ENCODE data around the gene RPN2.

The RPN2 gene

GRCh38 chr20:37202267-37202943 is 23.3 kb downstream of the RPN2 start:
- no peaks in the 10 kb centered on the region for H3K4me1 ChIP-seq (ENCODE audit: control insufficient read depth, insufficient read depth, low read length)
- no peak overlapping the region for H3K4me3 ChIP-seq (ENCODE audit: low read length)
- peaks cover 23% of the 10 kb centered on the region for H3K36me3 ChIP-seq (ENCODE audit: control insufficient read depth, insufficient read depth, low read length)
- H3K9ac ChIP-seq (ENCODE audit: low read length) = no peak overlapping the region
- no peaks in the 10 kb centered on the region for H3K9me3 ChIP-seq (ENCODE audit: control insufficient read depth, low read length)
- H3K27me3 ChIP-seq (ENCODE audit: control insufficient read depth, insufficient read depth, low read length) = no peaks in the 10 kb centered on the region

GRCh38 chr20:37204056-37204455 is 24.9 kb downstream of the RPN2 start:
- H3K9ac ChIP-seq (ENCODE audit: low read length) = no peak overlapping the region
- H3K36me3 ChIP-seq (ENCODE audit: control insufficient read depth, insufficient read depth, low read length) = peaks cover 28% of the 10 kb centered on the region
- H3K9me3 ChIP-seq (ENCODE audit: control insufficient read depth, low read length) = no peaks in the 10 kb centered on the region
- H3K4me3 ChIP-seq (ENCODE audit: low read length) = no peak overlapping the region
- H3K27me3 ChIP-seq (ENCODE audit: control insufficient read depth, insufficient read depth, low read length) = no peaks in the 10 kb centered on the region
- no peaks in the 10 kb centered on the region for H3K4me1 ChIP-seq (ENCODE audit: control insufficient read depth, insufficient read depth, low read length)

- H3K4me1 ChIP-seq (ENCODE audit: control insufficient read depth, insufficient read depth, low read length) = no peaks in the 10 kb centered on the region
- H3K9ac ChIP-seq (ENCODE audit: low read length) = no peak overlapping the region
- no peaks in the 10 kb centered on the region for H3K9me3 ChIP-seq (ENCODE audit: control insufficient read depth, low read length)
- no peaks in the 10 kb centered on the region for H3K27me3 ChIP-seq (ENCODE audit: control insufficient read depth, insufficient read depth, low read length)
- H3K36me3 ChIP-seq (ENCODE audit: control insufficient read depth, insufficient read depth, low read length) = peaks cover 25% of the 10 kb centered on the region
- H3K4me3 ChIP-seq (ENCODE audit: low read length) = no peak overlapping the region
Measured at GRCh38 chr20:37205130-37205529, 26.0 kb downstream of the RPN2 start.

- no peaks in the 10 kb centered on the region for H3K9me3 ChIP-seq (ENCODE audit: control insufficient read depth, low read length)
- H3K4me1 ChIP-seq (ENCODE audit: control insufficient read depth, insufficient read depth, low read length) = no peaks in the 10 kb centered on the region
- H3K27me3 ChIP-seq (ENCODE audit: control insufficient read depth, insufficient read depth, low read length) = no peaks in the 10 kb centered on the region
- no peak overlapping the region for H3K9ac ChIP-seq (ENCODE audit: low read length)
- peaks cover 25% of the 10 kb centered on the region for H3K36me3 ChIP-seq (ENCODE audit: control insufficient read depth, insufficient read depth, low read length)
- H3K4me3 ChIP-seq (ENCODE audit: low read length) = no peak overlapping the region
Measured at GRCh38 chr20:37205794-37206193, 26.7 kb downstream of the RPN2 start.

- H3K36me3 ChIP-seq (ENCODE audit: control insufficient read depth, insufficient read depth, low read length) = peaks cover 25% of the 10 kb centered on the region
Measured at GRCh38 chr20:37207171-37207570, 28.0 kb downstream of the RPN2 start.

GRCh38 chr20:37209193-37209592 is 30.1 kb downstream of the RPN2 start:
- Histone ChIP-seq H3K4me1 (ENCODE audit: control insufficient read depth, insufficient read depth, low read length) (no peaks in the 10 kb centered on the region), H3K9me3 (ENCODE audit: control insufficient read depth, low read length) (no peaks in the 10 kb centered on the region), H3K36me3 (ENCODE audit: control insufficient read depth, insufficient read depth, low read length) (peaks cover 23% of the 10 kb centered on the region), H3K9ac (ENCODE audit: low read length) (no peak overlapping the region), H3K4me3 (ENCODE audit: low read length) (no peak overlapping the region), H3K27me3 (ENCODE audit: control insufficient read depth, insufficient read depth, low read length) (no peaks in the 10 kb centered on the region)

More at GRCh38 chr20:37207171-37207570, 28.0 kb downstream of the RPN2 start:
- H3K9ac ChIP-seq (ENCODE audit: low read length) = no peak overlapping the region
- no peaks in the 10 kb centered on the region for H3K4me1 ChIP-seq (ENCODE audit: control insufficient read depth, insufficient read depth, low read length)
- H3K27me3 ChIP-seq (ENCODE audit: control insufficient read depth, insufficient read depth, low read length) = no peaks in the 10 kb centered on the region
- H3K9me3 ChIP-seq (ENCODE audit: control insufficient read depth, low read length) = no peaks in the 10 kb centered on the region
- H3K4me3 ChIP-seq (ENCODE audit: low read length) = no peak overlapping the region

GRCh38 chr20:37209661-37210314 is 30.7 kb downstream of the RPN2 start:
- Histone ChIP-seq H3K9me3 (ENCODE audit: control insufficient read depth, low read length) (no peaks in the 10 kb centered on the region), H3K4me3 (ENCODE audit: low read length) (no peak overlapping the region), H3K9ac (ENCODE audit: low read length) (no peak overlapping the region), H3K4me1 (ENCODE audit: control insufficient read depth, insufficient read depth, low read length) (no peaks in the 10 kb centered on the region), H3K36me3 (ENCODE audit: control insufficient read depth, insufficient read depth, low read length) (peaks cover 17% of the 10 kb centered on the region), H3K27me3 (ENCODE audit: control insufficient read depth, insufficient read depth, low read length) (no peaks in the 10 kb centered on the region)

GRCh38 chr20:37218441-37218840 is 39.3 kb downstream of the RPN2 start:
- H3K4me3 ChIP-seq (ENCODE audit: low read length) = no peak overlapping the region
- H3K36me3 ChIP-seq (ENCODE audit: control insufficient read depth, insufficient read depth, low read length) = no peaks in the 10 kb centered on the region
- H3K4me1 ChIP-seq (ENCODE audit: control insufficient read depth, insufficient read depth, low read length) = no peaks in the 10 kb centered on the region
- H3K27me3 ChIP-seq (ENCODE audit: control insufficient read depth, insufficient read depth, low read length) = no peaks in the 10 kb centered on the region
- H3K9ac ChIP-seq (ENCODE audit: low read length) = no peak overlapping the region
- no peaks in the 10 kb centered on the region for H3K9me3 ChIP-seq (ENCODE audit: control insufficient read depth, low read length)

- Histone ChIP-seq H3K4me3 (ENCODE audit: low read length) (no peak overlapping the region), H3K27me3 (ENCODE audit: control insufficient read depth, insufficient read depth, low read length) (no peaks in the 10 kb centered on the region), H3K4me1 (ENCODE audit: control insufficient read depth, insufficient read depth, low read length) (no peaks in the 10 kb centered on the region), H3K9ac (ENCODE audit: low read length) (no peak overlapping the region), H3K9me3 (ENCODE audit: control insufficient read depth, low read length) (no peaks in the 10 kb centered on the region), H3K36me3 (ENCODE audit: control insufficient read depth, insufficient read depth, low read length) (no peaks in the 10 kb centered on the region)
Measured at GRCh38 chr20:37218976-37219375, 39.8 kb downstream of the RPN2 start.

- H3K9me3 ChIP-seq (ENCODE audit: control insufficient read depth, low read length) = no peaks in the 10 kb centered on the region
- no peak overlapping the region for H3K9ac ChIP-seq (ENCODE audit: low read length)
- H3K4me3 ChIP-seq (ENCODE audit: low read length) = no peak overlapping the region
- no peaks in the 10 kb centered on the region for H3K4me1 ChIP-seq (ENCODE audit: control insufficient read depth, insufficient read depth, low read length)
- no peaks in the 10 kb centered on the region for H3K27me3 ChIP-seq (ENCODE audit: control insufficient read depth, insufficient read depth, low read length)
- peaks cover 7% of the 10 kb centered on the region for H3K36me3 ChIP-seq (ENCODE audit: control insufficient read depth, insufficient read depth, low read length)
Measured at GRCh38 chr20:37219751-37220668, 40.9 kb downstream of the RPN2 start.

- peaks cover 12% of the 10 kb centered on the region for H3K36me3 ChIP-seq (ENCODE audit: control insufficient read depth, insufficient read depth, low read length)
- H3K4me3 ChIP-seq (ENCODE audit: low read length) = no peak overlapping the region
- no peak overlapping the region for H3K9ac ChIP-seq (ENCODE audit: low read length)
- H3K4me1 ChIP-seq (ENCODE audit: control insufficient read depth, insufficient read depth, low read length) = no peaks in the 10 kb centered on the region
- H3K9me3 ChIP-seq (ENCODE audit: control insufficient read depth, low read length) = no peaks in the 10 kb centered on the region
- no peaks in the 10 kb centered on the region for H3K27me3 ChIP-seq (ENCODE audit: control insufficient read depth, insufficient read depth, low read length)
Measured at GRCh38 chr20:37220731-37221130, 41.6 kb downstream of the RPN2 start.

- H3K9me3 ChIP-seq (ENCODE audit: control insufficient read depth, low read length) = no peaks in the 10 kb centered on the region
- H3K9ac ChIP-seq (ENCODE audit: low read length) = no peak overlapping the region
- peaks cover 16% of the 10 kb centered on the region for H3K36me3 ChIP-seq (ENCODE audit: control insufficient read depth, insufficient read depth, low read length)
- no peak overlapping the region for H3K4me3 ChIP-seq (ENCODE audit: low read length)
- no peaks in the 10 kb centered on the region for H3K27me3 ChIP-seq (ENCODE audit: control insufficient read depth, insufficient read depth, low read length)
- no peaks in the 10 kb centered on the region for H3K4me1 ChIP-seq (ENCODE audit: control insufficient read depth, insufficient read depth, low read length)
Measured at GRCh38 chr20:37222086-37222485, 43.0 kb downstream of the RPN2 start.
